ENCODE data around the gene MXD1. TPM values are rescaled to one million over a fixed set of nuclear protein-coding genes. Genes with fewer than 3 reads are reported as not detected.

Gene MXD1
- total RNA-seq, 4 donors from 2014 or later, result 11.7 to 154 (median 113) TPM

GRCh38 chr2:69975136-69975852, 60.4 kb downstream of the MXD1 start:
- no peak for TF ChIP-seq POLR2AphosphoS5 (IDR thresholded peaks at IDR 0.05)
- TF ChIP-seq CTCF (IDR thresholded peaks at IDR 0.05), result no peak
- no peak for TF ChIP-seq POLR2A (IDR thresholded peaks at IDR 0.05)
- no peak for TF ChIP-seq EP300 (IDR thresholded peaks at IDR 0.05; ENCODE audit: low read depth)
- no peaks in the 10 kb centered on the region for H3K9me3 ChIP-seq
- no peak overlapping the region for H3K27ac ChIP-seq
- H3K36me3 ChIP-seq, result no peaks in the 10 kb centered on the region
- DNase-seq, result no peak
- intact Hi-C loops (cut with DNase I; ENCODE audit: low total_unique reads) (no loop called here), in situ Hi-C loops (cut with MboI; ENCODE audit: low pct_ligation_motif_present in 1 of 4, low pct_unique_long_range_greater_than_20kb in 1 of 4, low sequenced_read_pairs in 3 of 4) (no loop called here)
- H3K4me3 ChIP-seq, result no peak overlapping the region
- no peaks in the 10 kb centered on the region for H3K4me1 ChIP-seq
- no peaks in the 10 kb centered on the region for H3K27me3 ChIP-seq
- WGBS, 2 donors (ENCODE audit: low coverage in 1 of 2), result 82 to 90% methylated on average over 3 to 12 of the region's 12 CpGs

GRCh38 chr2:69975853-69976462, 61.0 kb downstream of the MXD1 start:
- Histone ChIP-seq H3K36me3 (no peaks in the 10 kb centered on the region), H3K4me3 (no peak overlapping the region), H3K9me3 (no peaks in the 10 kb centered on the region), H3K27ac (no peak overlapping the region), H3K27me3 (no peaks in the 10 kb centered on the region), H3K4me1 (no peaks in the 10 kb centered on the region)
- TF ChIP-seq POLR2AphosphoS5 (IDR thresholded peaks at IDR 0.05) (no peak), CTCF (IDR thresholded peaks at IDR 0.05) (no peak), EP300 (IDR thresholded peaks at IDR 0.05; ENCODE audit: low read depth) (no peak), POLR2A (IDR thresholded peaks at IDR 0.05) (no peak)
- in situ Hi-C loops (cut with MboI; ENCODE audit: low pct_ligation_motif_present in 1 of 4, low pct_unique_long_range_greater_than_20kb in 1 of 4, low sequenced_read_pairs in 3 of 4), result no loop called here
- intact Hi-C loops (cut with DNase I; ENCODE audit: low total_unique reads), result no loop called here
- WGBS, 2 donors (ENCODE audit: low coverage in 1 of 2), result 81% methylated on average over 13 of the region's 13 CpGs; no CpG with 5 or more reads in 1 of the 2 donors
- DNase-seq, result no peak

- Histone ChIP-seq H3K9me3 (no peaks in the 10 kb centered on the region), H3K27me3 (no peaks in the 10 kb centered on the region), H3K36me3 (no peaks in the 10 kb centered on the region), H3K27ac (no peak overlapping the region), H3K4me1 (no peaks in the 10 kb centered on the region), H3K4me3 (no peak overlapping the region)
- TF ChIP-seq POLR2AphosphoS5 (IDR thresholded peaks at IDR 0.05), result no peak
- no peak for TF ChIP-seq CTCF (IDR thresholded peaks at IDR 0.05)
- TF ChIP-seq EP300 (IDR thresholded peaks at IDR 0.05; ENCODE audit: low read depth), result no peak
- TF ChIP-seq POLR2A (IDR thresholded peaks at IDR 0.05), result no peak
- in situ Hi-C loops (cut with MboI; ENCODE audit: low pct_ligation_motif_present in 1 of 4, low pct_unique_long_range_greater_than_20kb in 1 of 4, low sequenced_read_pairs in 3 of 4) (no loop called here), intact Hi-C loops (cut with DNase I; ENCODE audit: low total_unique reads) (no loop called here)
- no peak for DNase-seq
- WGBS, 2 donors (ENCODE audit: low coverage in 1 of 2), result 86 to 91% methylated on average over 2 to 8 of the region's 8 CpGs
Observed at GRCh38 chr2:69977186-69977585, 62.3 kb downstream of the MXD1 start.

- Histone ChIP-seq H3K4me3 (no peak overlapping the region), H3K27me3 (no peaks in the 10 kb centered on the region), H3K27ac (no peak overlapping the region), H3K36me3 (no peaks in the 10 kb centered on the region), H3K4me1 (no peaks in the 10 kb centered on the region), H3K9me3 (no peaks in the 10 kb centered on the region)
- intact Hi-C loops (cut with DNase I; ENCODE audit: low total_unique reads) (no loop called here), in situ Hi-C loops (cut with MboI; ENCODE audit: low pct_ligation_motif_present in 1 of 4, low pct_unique_long_range_greater_than_20kb in 1 of 4, low sequenced_read_pairs in 3 of 4) (no loop called here)
- no peak for TF ChIP-seq POLR2AphosphoS5 (IDR thresholded peaks at IDR 0.05)
- no peak for TF ChIP-seq EP300 (IDR thresholded peaks at IDR 0.05; ENCODE audit: low read depth)
- no peak for TF ChIP-seq POLR2A (IDR thresholded peaks at IDR 0.05)
- no peak for TF ChIP-seq CTCF (IDR thresholded peaks at IDR 0.05)
- DNase-seq, result no peak
- WGBS, 2 donors (ENCODE audit: low coverage in 1 of 2), result 81% methylated on average over 4 of the region's 4 CpGs; no CpG with 5 or more reads in 1 of the 2 donors
Observed at GRCh38 chr2:69977906-69978482, 63.1 kb downstream of the MXD1 start.
